Smooth muscle cell (in vitro differentiated cells): ENCODE results near the gene PSORS1C2. TPM values are rescaled to one million over a fixed set of nuclear protein-coding genes. Genes with fewer than 3 reads are reported as not detected.
"Not testable (repeated sequence)": the region's sequence is repeated elsewhere in the genome, so short reads cannot be mapped to it uniquely, and the experiment has no call there.

Experiments
- DNase-seq: peaks from one replicate; lab custom pipeline; 2025; ENCODE audit not compliant: unreplicated experiment; lab: John Stamatoyannopoulos, UW
- H2AFZ ChIP-seq: fragments of 200-600 bp; sonication (generic); 2 replicates; pipeline ENCODE4 v1.6.0; 2016; ENCODE audit warnings: antibody characterized with exemption, low read depth, mild to moderate bottlenecking
- H3F3A ChIP-seq: fragments of 200-600 bp; sonication (generic); 2 replicates; pipeline ENCODE4 v1.6.0; 2017; ENCODE audit warnings: antibody characterized with exemption, low read depth
- H3K27ac ChIP-seq: fragments of 200-600 bp; sonication (generic); 2 replicates; pipeline ENCODE4 v1.5.1; 2016; ENCODE audit warnings: low read depth, mild to moderate bottlenecking
- H3K27me3 ChIP-seq: fragments of 200-600 bp; sonication (generic); 2 replicates; pipeline ENCODE4 v1.6.1; 2016; ENCODE audit warnings: low read depth, mild to moderate bottlenecking
- H3K36me3 ChIP-seq: fragments of 200-600 bp; sonication (generic); 2 replicates; pipeline ENCODE4 v1.5.1; 2016; ENCODE audit warnings: low read depth
- H3K4me1 ChIP-seq: fragments of 200-600 bp; sonication (generic); 2 replicates; pipeline ENCODE4 v1.5.1; 2016; ENCODE audit warnings: low read depth
- H3K4me2 ChIP-seq: fragments of 200-600 bp; sonication (generic); 2 replicates; pipeline ENCODE4 v1.6.0; 2016; ENCODE audit warnings: mild to moderate bottlenecking
- H3K4me3 ChIP-seq: fragments of 200-600 bp; sonication (generic); 2 replicates; pipeline ENCODE4 v1.5.1; 2016; ENCODE audit warnings: mild to moderate bottlenecking
- H3K79me2 ChIP-seq: fragments of 200-600 bp; sonication (generic); 2 replicates; pipeline ENCODE4 v1.6.0; 2016; ENCODE audit warnings: low read depth, mild to moderate bottlenecking
- H3K9ac ChIP-seq: fragments of 200-600 bp; sonication (generic); 2 replicates; pipeline ENCODE4 v1.6.0; 2016; ENCODE audit warnings: low read depth
- H3K9me3 ChIP-seq: fragments of 200-600 bp; sonication (generic); replicated peaks from 2 replicates; pipeline ENCODE4 v1.5.1; 2016; ENCODE audit warnings: low read depth
- H4K20me1 ChIP-seq: fragments of 200-600 bp; sonication (generic); 2 replicates; pipeline ENCODE4 v1.6.0; 2016; ENCODE audit warnings: low read depth
- CTCF ChIP-seq: fragments of 200-600 bp; sonication (generic); IDR thresholded peaks from 2 replicates; pipeline ENCODE4 v1.5.1; 2017; ENCODE audit warnings: borderline replicate concordance, mild to moderate bottlenecking, antibody characterized with exemption; ENCODE audit not compliant: insufficient read depth, poor library complexity, severe bottlenecking
- WGBS: methylation state at CpG from one replicate; pipeline ENCODE4 v1.1.7; 2016; ENCODE audit warnings: low lambda C conversion rate; 5-methylcytosine and 5-hydroxymethylcytosine counted together
- polyA plus RNA-seq: library from polyadenylated mRNA; unstranded; fragments of >200 nt; fragmentation: Nextera tagmentation; extraction: Ambion mirVana; gene quantifications from 2 replicates; pipeline ENCODE4 v1.2.1, GENCODE V29; 2016
- total RNA-seq: library from RNA; depleted of rRNA; stranded (reverse); fragments of >200 nt; gene quantifications from 2 replicates; pipeline ENCODE4 v1.2.3, GENCODE V29; 2014

The PSORS1C2 gene
- total and polyA plus RNA-seq, 2 experiments from 2014 or later: 0.49 to 1.1 TPM

- Histone ChIP-seq H3K36me3 (no peaks in the 10 kb centered on the region), H3K4me2 (no peak overlapping the region), H4K20me1 (no peaks in the 10 kb centered on the region), H3F3A (no peaks in the 10 kb centered on the region), H2AFZ (no peak overlapping the region), H3K27ac (no peak overlapping the region), H3K27me3 (peaks cover 27% of the 10 kb centered on the region), H3K9ac (no peak overlapping the region), H3K9me3 (no peaks in the 10 kb centered on the region), H3K79me2 (no peaks in the 10 kb centered on the region), H3K4me3 (no peak overlapping the region), H3K4me1 (peaks cover 6% of the 10 kb centered on the region)
- WGBS: 36% methylated on average over 16 of the region's 16 CpGs
- DNase-seq: no peak
- no peak for TF ChIP-seq CTCF
Observed at GRCh38 chr6:31171931-31172905, 33.4 kb upstream of the PSORS1C2 start.

DNA sequence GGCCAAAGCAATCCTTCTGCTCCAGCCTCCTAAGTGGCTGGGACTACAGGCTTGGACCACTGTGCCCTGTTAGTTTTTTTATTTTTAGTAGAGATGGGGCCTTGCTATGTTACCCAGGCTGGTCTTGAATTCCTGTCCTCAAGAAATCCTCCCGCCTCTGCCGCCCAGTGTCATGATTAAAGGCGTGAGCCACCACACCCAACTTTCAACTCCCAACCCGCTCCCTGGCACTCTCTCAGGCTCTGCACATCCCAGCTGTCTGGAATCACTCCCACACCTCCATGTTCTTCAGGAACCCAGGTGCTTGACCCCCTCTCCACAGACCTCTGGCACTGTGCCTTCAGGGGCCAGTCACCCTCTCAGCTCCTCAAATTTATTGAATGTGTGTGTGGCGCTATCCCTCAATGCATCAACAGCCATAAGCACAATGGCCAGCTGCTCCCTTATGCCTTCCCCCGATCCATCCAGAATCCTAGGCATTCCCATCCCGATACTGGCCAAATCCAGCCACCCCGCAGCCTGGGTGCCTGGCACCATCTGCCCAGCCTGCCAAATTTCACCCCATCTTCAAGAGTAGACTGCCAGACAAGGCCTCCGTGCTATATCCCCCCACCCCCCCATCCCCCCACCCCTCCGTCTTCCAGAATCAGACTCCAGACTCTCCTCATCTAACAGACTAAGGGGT lies 32.3 kb upstream of the PSORS1C2 start:
- Histone ChIP-seq H3K4me2 (no peak overlapping the region), H2AFZ (no peak overlapping the region), H4K20me1 (no peaks in the 10 kb centered on the region), H3K9ac (no peak overlapping the region), H3K9me3 (no peaks in the 10 kb centered on the region), H3K27ac (no peak overlapping the region), H3K36me3 (no peaks in the 10 kb centered on the region), H3K27me3 (peaks cover 27% of the 10 kb centered on the region), H3F3A (no peaks in the 10 kb centered on the region), H3K4me1 (peaks cover 6% of the 10 kb centered on the region), H3K79me2 (no peaks in the 10 kb centered on the region), H3K4me3 (no peak overlapping the region)
- TF ChIP-seq CTCF: no peak
- DNase-seq: no peak
- 77% methylated on average over 10 of the region's 10 CpGs for WGBS

DNA sequence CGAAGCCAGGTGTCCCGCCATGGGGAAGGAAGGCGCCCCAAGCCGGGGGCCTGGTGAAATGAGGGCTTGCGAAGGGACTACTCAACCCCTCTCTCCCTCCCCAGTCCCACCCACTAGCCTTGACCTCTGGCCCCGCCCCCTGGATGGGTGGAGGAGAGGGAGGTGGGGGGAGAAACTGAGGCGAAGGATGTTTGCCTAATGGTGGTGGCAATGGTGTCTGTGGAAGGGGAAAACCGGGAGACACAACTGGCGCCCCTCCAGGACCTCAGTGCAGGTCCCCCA lies 31.7 kb upstream of the PSORS1C2 start, which contains the start of gene POU5F1:
Gene POU5F1, minus strand, starts transcription at position 83 of the 282 bp plus-strand sequence. Its CDS starts 62 bp downstream, at position 21.
- no peak within 1 kb of the TSS for H3K9ac ChIP-seq
- H3K4me3 ChIP-seq: no peak within 1 kb of the TSS
- no peak within 1 kb of the TSS for H2AFZ ChIP-seq
- no peaks in the 10 kb centered on the region for H3K79me2 ChIP-seq
- H3F3A ChIP-seq: no peaks in the 10 kb centered on the region
- 42% methylated on average over 9 of the region's 9 CpGs for WGBS
- H3K4me1 ChIP-seq: peaks cover 6% of the 10 kb centered on the region
- no peak within 1 kb of the TSS for H3K4me2 ChIP-seq
- no peaks in the 10 kb centered on the region for H3K36me3 ChIP-seq
- TF ChIP-seq CTCF: no peak
- H4K20me1 ChIP-seq: no peaks in the 10 kb centered on the region
- peaks cover 27% of the 10 kb centered on the region for H3K27me3 ChIP-seq
- no peaks in the 10 kb centered on the region for H3K9me3 ChIP-seq
- no peak within 1 kb of the TSS for H3K27ac ChIP-seq
- no peak for DNase-seq

DNA sequence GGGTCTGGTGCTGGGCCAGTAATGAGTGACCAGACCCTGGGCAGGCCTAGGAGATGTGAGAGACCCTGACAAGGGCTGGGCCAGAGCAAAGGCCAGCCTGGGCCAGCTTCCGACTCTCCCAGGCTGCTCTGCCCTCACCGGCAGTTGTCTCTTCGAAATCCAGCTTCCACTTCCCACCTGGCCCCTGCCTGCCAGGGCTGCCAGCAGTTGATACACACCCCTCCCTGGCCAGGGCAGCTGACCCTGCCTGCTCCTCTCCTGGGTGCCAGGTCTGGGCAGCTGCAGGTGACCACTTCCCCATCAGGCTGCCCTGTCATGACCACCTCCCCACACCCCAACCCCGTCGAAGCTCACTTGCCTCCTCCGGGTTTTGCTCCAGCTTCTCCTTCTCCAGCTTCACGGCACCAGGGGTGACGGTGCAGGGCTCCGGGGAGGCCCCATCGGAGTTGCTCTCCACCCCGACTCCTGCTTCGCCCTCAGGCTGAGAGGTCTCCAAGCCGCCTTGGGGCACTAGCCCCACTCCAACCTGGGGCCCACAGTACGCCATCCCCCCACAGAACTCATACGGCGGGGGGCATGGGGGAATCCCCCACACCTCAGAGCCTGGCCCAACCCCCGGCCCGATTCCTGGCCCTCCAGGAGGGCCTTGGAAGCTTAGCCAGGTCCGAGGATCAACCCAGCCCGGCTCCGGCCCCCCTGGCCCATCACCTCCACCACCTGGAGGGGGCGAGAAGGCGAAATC lies 31.2 kb upstream of the PSORS1C2 start:
- not testable (repeated sequence) for H3K9ac ChIP-seq, H3K79me2 ChIP-seq, H3K4me2 ChIP-seq, H4K20me1 ChIP-seq, H3K4me3 ChIP-seq, H3K36me3 ChIP-seq, H3K27ac ChIP-seq, H3K4me1 ChIP-seq, H3F3A ChIP-seq, H2AFZ ChIP-seq, H3K9me3 ChIP-seq, DNase-seq
- peaks cover 27% of the 10 kb centered on the region for H3K27me3 ChIP-seq
- WGBS: 40% methylated on average over 22 of the region's 23 CpGs
